ENCODE results near the gene RPS28. TPM values are rescaled to one million over a fixed set of nuclear protein-coding genes. Genes with fewer than 3 reads are reported as not detected.
A peak's percentile ranks its signal among the peaks of the same experiment; 100 is the strongest.
"Not testable (repeated sequence)": the region's sequence is repeated elsewhere in the genome, so short reads cannot be mapped to it uniquely, and the experiment has no call there.

Gene RPS28
- total RNA-seq = 1,000 to 10,000 TPM; 2,068 to 2,091 TPM

DNA sequence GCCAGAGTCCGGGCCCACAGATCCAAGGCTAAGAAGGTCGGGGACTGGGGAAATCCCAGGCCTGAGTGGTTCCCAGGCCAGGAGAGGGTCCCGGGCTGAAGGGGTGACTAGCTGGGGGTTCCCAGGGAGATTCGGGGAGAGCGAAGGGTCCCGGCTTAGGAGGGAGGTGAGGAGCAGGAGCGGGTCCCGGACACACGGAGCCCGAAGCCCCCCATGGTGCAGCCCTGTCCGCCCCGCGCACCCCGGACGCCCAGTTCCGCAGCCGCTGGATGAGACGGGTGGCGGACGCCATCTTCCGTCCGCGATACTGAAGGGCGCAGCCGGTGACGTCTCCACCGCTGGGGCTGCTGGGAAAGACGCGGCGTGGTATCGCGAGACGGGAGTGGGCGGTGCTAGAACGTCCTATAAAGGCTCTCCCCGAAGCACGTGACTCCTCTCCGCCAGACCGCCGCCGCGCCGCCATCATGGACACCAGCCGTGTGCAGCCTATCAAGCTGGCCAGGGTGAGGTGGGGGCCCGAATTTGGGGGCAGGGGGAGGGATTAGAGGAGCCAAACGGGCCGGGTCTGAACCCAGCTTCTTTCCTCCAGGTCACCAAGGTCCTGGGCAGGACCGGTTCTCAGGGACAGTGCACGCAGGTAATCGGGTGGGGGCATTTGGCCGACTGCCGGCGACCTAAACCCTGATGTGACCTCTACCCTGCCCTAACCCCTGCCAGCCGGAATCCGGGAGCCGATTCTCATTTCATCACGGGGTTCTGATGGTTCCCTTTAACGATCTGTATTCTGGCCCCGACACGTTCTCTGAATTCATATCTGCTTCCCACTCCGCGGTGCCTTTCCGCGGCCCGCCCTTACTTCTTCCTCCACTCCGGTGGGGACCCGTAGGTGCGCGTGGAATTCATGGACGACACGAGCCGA is at the start of gene RPS28, which contains the start of gene NDUFA7:
Gene RPS28 (plus strand): TSS at position 430 of the 919 bp plus-strand sequence. CDS start 35 bp downstream, at position 465.
Gene NDUFA7 (minus strand): TSS at position 309 of the 919 bp plus-strand sequence. CDS start 17 bp downstream, at position 292.
- Mint-ChIP-seq H3K4me1 (ENCODE audit: low read depth) (peaks cover 33% of the 10 kb centered on the region), H3K36me3 (peaks cover 33% of the 10 kb centered on the region), H3K27ac (peak within 1 kb of the TSS; percentile 91), H3K9me3 (no peaks in the 10 kb centered on the region), H3K27me3 (no peaks in the 10 kb centered on the region), H3K4me3 (peak within 1 kb of the TSS; percentile 99)
- DNase-seq = peak; percentile 99
- intact Hi-C loops (cut with micrococcal nuclease) = loop anchor here (1.0 kb wide), 3 partner anchors 13 to 378 kb away; partner anchors contain the start of genes CD320, RAB11B and TIMM44
- ChIA-PET CTCF (interaction anchor here (1.4 to 1.9 kb wide), 2 partner anchors 14 to 257 kb away, joined by 3 to 7 read pairs; no protein-coding TSS in a partner anchor), POLR2A (interaction anchor here (0.9 to 1.6 kb wide), 7 partner anchors 10 to 192 kb away, joined by 3 to 8 read pairs (median 3); partner anchors contain the start of genes HNRNPM and ZNF414)

DNA sequence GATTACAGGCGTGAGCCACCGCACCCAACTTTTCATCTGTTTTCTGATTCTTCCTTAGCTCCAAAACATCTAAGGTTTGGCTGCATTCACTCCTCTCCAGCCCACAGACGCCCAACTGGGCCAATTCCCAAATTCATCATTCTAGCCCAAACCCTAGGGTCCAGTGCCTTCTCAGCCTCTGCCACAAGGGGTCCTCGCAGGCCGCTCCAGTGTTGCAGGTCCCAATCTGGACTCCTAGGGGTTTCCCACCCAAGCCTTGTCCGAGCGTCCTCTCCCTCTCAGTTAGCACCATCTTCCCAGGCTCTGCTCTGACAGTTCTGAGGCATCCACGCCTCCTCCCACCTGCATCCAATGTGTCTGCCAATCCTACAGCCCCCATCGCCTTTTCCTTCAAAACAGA is 44.8 kb upstream of the RPS28 start:
- H3K36me3 Mint-ChIP-seq; H3K9me3 Mint-ChIP-seq; H3K4me3 Mint-ChIP-seq; DNase-seq; CTCF ChIA-PET; H3K27ac Mint-ChIP-seq; H3K27me3 Mint-ChIP-seq; H3K4me1 Mint-ChIP-seq (ENCODE audit: low read depth); intact Hi-C loops (cut with micrococcal nuclease); POLR2A ChIA-PET: not testable (repeated sequence)

DNA sequence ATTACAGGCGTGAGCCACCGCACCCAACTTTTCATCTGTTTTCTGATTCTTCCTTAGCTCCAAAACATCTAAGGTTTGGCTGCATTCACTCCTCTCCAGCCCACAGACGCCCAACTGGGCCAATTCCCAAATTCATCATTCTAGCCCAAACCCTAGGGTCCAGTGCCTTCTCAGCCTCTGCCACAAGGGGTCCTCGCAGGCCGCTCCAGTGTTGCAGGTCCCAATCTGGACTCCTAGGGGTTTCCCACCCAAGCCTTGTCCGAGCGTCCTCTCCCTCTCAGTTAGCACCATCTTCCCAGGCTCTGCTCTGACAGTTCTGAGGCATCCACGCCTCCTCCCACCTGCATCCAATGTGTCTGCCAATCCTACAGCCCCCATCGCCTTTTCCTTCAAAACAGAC is 30.0 kb upstream of the RPS28 start:
- H3K36me3 Mint-ChIP-seq; H3K27ac Mint-ChIP-seq; POLR2A ChIA-PET; H3K9me3 Mint-ChIP-seq; H3K4me3 Mint-ChIP-seq; H3K4me1 Mint-ChIP-seq (ENCODE audit: low read depth); CTCF ChIA-PET; H3K27me3 Mint-ChIP-seq; intact Hi-C loops (cut with micrococcal nuclease); DNase-seq: not testable (repeated sequence)

DNA sequence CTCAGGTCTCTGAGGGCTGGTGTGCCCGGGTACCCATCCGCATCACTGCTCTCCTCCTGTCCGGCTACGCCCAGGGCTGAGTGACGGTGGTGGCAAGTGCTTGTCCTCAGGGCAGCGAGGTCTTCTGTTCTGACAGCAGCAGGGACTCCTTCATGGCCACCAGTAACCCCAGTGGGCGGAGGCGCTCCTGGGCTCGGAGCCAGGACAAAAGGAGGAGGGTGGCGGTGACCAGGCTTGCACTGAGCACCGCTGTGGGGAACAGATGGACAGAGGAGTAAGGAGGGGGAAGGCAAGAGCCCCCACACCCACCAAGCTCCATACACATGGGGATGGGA is 19.0 kb upstream of the RPS28 start:
- ChIA-PET CTCF (interaction anchor here (0.7 kb wide), 1 partner anchor 144 kb away, joined by 3 read pairs; no protein-coding TSS in a partner anchor), POLR2A (no interaction called here)
- H3K36me3 Mint-ChIP-seq = peaks cover 4% of the 10 kb centered on the region
- H3K27ac Mint-ChIP-seq = no peak overlapping the region
- H3K27me3 Mint-ChIP-seq = no peaks in the 10 kb centered on the region
- peaks cover 15% of the 10 kb centered on the region for H3K4me1 Mint-ChIP-seq (ENCODE audit: low read depth)
- DNase-seq = no peak
- intact Hi-C loops (cut with micrococcal nuclease) = no loop called here
- no peak overlapping the region for H3K4me3 Mint-ChIP-seq
- no peaks in the 10 kb centered on the region for H3K9me3 Mint-ChIP-seq

DNA sequence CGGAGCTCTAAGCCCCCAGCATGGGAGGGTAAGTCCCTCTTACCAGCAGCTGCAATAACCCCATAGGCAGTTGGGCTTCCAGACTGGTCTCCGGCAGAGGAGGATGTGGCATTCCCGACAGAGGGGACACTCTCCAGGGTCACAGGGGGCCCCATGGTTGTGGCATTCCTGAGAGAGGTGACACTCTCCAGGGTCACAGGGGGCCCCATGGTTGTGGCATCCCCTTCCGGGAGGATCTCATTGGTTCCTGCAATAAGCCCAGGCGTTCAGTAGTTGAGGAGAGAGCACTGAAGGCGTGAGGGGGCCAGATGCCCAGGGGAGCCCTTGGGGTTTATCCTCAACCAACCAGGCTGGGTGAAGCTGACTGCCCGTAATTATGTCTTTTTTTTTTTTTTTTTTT is 18.6 kb upstream of the RPS28 start:
- Mint-ChIP-seq H3K27me3 (no peaks in the 10 kb centered on the region), H3K27ac (no peak overlapping the region), H3K9me3 (no peaks in the 10 kb centered on the region), H3K36me3 (peaks cover 5% of the 10 kb centered on the region), H3K4me1 (ENCODE audit: low read depth) (peaks cover 19% of the 10 kb centered on the region), H3K4me3 (no peak overlapping the region)
- intact Hi-C loops (cut with micrococcal nuclease) = no loop called here
- DNase-seq = no peak
- ChIA-PET CTCF (interaction anchor here (0.6 to 0.7 kb wide), 2 partner anchors 104 to 144 kb away, joined by 3 read pairs; no protein-coding TSS in a partner anchor), POLR2A (no interaction called here)

DNA sequence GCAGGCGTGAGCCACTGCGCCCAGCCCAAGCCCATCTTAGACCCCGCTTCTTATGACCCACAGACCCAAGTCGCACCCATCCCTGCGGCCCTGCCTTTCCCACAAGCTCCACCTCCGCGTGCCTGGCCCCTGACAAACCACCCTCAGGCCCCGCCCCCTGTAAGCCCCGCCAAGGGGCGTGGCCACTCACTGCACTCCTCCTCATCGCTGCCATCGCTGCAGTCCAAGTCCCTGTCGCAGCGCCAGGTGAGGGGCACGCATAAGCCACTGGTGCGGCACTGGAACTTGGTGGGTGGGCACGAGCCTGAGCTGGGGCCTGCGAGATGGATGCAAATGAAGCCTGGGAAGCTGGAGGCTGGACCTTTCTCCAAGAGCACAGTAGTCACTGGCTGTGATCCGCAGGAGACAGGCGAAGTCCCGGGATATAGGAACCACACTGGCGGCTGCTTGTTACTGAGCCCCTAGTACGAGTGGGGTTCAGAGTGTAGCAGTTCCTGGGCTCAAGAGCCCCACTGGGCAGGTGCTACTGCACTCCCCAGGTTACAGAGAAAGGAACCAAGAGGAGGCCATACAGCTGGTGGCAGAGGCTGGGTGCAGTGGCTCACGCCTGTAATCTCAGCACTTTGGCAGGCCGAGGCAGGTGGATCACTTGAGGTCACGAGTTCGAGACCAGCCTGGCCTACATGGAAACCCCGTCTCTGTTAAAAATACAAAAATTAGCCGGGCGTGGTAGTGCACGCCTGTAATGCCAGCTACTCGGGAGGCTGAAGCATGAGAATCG is 16.3 kb upstream of the RPS28 start:
- Mint-ChIP-seq H3K36me3 (peaks cover 6% of the 10 kb centered on the region), H3K9me3 (no peaks in the 10 kb centered on the region), H3K4me1 (ENCODE audit: low read depth) (peaks cover 31% of the 10 kb centered on the region), H3K4me3 (no peak overlapping the region), H3K27me3 (no peaks in the 10 kb centered on the region), H3K27ac (no peak overlapping the region)
- intact Hi-C loops (cut with micrococcal nuclease) = loop anchor here (5.0 kb wide), 1 partner anchor 1802 kb away; the partner anchor contains the start of gene PPAN
- CTCF ChIA-PET = no interaction called here
- DNase-seq = peak; percentile 34
- POLR2A ChIA-PET = no interaction called here

DNA sequence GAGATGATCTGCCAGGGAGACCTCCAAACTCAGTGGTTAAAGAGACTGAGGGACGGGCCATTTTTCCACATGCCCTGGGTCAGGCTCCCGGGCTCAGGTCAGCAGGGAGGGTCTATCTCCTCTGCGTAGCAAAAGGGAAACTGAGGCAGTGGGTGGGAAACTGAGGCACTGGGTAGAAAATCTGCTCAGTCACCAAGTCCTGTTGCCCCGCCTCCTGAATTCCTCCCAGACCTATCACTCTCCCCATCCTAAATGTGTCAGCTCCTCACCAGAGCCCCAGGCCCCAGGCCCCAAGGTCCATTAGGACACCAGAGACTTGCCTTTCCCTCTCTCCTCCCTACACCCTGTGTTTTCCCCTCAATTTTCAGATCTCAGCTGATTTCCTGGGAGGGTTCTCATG is 15.5 kb upstream of the RPS28 start:
- ChIA-PET POLR2A (no interaction called here), CTCF (interaction anchor here (1.5 kb wide), 1 partner anchor 37 kb away, joined by 4 read pairs; no protein-coding TSS in a partner anchor)
- Mint-ChIP-seq H3K27ac (peak overlapping the region; percentile 14), H3K4me1 (ENCODE audit: low read depth) (peaks cover 31% of the 10 kb centered on the region), H3K9me3 (no peaks in the 10 kb centered on the region), H3K27me3 (no peaks in the 10 kb centered on the region), H3K4me3 (no peak overlapping the region), H3K36me3 (peaks cover 7% of the 10 kb centered on the region)
- intact Hi-C loops (cut with micrococcal nuclease) = loop anchor here (5.0 kb wide), 1 partner anchor 1802 kb away; the partner anchor contains the start of gene PPAN
- DNase-seq = no peak

DNA sequence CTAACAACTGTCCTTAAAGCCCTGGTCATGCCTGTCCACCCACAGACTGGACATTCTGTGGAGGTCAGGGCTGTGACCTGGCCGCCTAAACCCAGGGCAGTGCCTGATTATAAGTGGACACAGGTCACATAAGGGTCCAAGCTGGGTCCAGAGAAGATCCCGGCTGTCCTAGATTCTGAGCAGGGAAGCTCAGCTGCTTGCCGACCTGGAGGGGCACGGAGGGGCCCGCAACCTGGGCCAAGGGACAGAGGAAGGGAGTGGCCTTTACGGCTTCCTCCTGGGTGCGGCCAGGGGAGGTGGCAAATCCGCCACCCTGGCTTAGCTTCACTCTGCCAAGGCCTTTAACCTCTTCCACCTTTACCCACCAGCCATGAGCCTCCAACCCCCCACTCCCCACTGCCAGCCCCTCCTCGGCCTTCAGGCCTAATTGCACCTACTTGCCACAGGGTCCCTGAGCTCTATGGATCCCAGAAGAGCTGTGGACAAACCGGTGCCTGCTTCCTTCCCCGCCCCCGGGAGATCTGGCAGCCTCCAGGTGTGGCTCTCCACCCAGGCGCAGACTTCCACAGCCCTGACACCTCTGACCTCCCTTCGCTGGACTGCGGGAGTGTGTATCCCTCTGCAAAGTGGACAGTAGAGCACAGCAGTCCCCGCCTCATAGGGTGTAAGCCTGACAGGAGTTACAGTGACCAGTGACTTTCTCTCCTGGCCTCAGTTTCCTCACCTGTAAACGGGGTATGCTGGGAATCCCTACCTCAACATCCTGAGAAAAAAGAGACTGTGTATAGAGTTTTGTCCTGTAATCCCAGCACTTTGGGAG is 14.9 kb upstream of the RPS28 start:
- no peaks in the 10 kb centered on the region for H3K9me3 Mint-ChIP-seq
- ChIA-PET POLR2A (interaction anchor here (1.0 kb wide), 1 partner anchor 28 kb away, joined by 3 read pairs; no protein-coding TSS in a partner anchor), CTCF (interaction anchor here (1.5 kb wide), 1 partner anchor 37 kb away, joined by 4 read pairs; no protein-coding TSS in a partner anchor)
- peak overlapping the region; percentile 92 for H3K27ac Mint-ChIP-seq
- H3K27me3 Mint-ChIP-seq = no peaks in the 10 kb centered on the region
- peaks cover 31% of the 10 kb centered on the region for H3K4me1 Mint-ChIP-seq (ENCODE audit: low read depth)
- no peak for DNase-seq
- peaks cover 9% of the 10 kb centered on the region for H3K36me3 Mint-ChIP-seq
- peak overlapping the region; percentile 96 for H3K4me3 Mint-ChIP-seq
- intact Hi-C loops (cut with micrococcal nuclease) = loop anchor here (5.0 kb wide), 1 partner anchor 1801 kb away; the partner anchor contains the start of gene PPAN

DNA sequence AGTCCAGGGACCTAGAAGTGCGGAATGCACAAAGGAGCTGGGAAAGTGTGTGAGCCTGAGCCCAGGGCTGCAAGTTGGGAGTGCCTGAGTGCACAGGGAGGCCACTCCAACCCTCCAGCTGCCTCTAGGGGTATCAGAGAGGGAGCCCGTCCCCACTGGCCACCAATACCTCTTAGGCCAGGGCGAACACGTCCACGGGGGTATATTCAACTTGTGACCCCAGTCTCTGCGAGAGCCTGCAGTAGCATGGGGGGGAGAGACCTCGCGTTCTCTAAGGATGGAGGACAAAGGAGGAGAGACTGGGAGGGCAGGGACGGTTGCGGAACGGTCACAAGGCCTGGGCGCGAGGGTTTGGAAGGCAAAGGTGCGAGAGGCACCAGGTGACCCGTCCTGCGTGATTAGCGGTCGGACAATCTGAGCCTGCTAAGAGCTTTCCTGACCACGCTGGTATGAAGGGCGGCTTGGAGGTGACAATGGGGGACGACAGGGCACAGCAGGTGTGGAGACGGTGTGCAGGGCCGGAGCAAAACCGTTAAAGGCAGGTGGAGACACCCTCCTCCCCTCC is 13.8 kb upstream of the RPS28 start:
- H3K4me3 Mint-ChIP-seq = peak overlapping the region; percentile 96
- H3K36me3 Mint-ChIP-seq = peaks cover 9% of the 10 kb centered on the region
- intact Hi-C loops (cut with micrococcal nuclease) = loop anchor here (5.0 kb wide), 1 partner anchor 1800 kb away; the partner anchor contains the start of gene PPAN
- H3K9me3 Mint-ChIP-seq = no peaks in the 10 kb centered on the region
- H3K27me3 Mint-ChIP-seq = no peaks in the 10 kb centered on the region
- H3K4me1 Mint-ChIP-seq (ENCODE audit: low read depth) = peaks cover 31% of the 10 kb centered on the region
- H3K27ac Mint-ChIP-seq = peak overlapping the region; percentile 92
- CTCF ChIA-PET = no interaction called here
- peak; percentile 8 for DNase-seq
- POLR2A ChIA-PET = interaction anchor here (1.0 kb wide), 1 partner anchor 27 kb away, joined by 3 read pairs; no protein-coding TSS in a partner anchor

DNA sequence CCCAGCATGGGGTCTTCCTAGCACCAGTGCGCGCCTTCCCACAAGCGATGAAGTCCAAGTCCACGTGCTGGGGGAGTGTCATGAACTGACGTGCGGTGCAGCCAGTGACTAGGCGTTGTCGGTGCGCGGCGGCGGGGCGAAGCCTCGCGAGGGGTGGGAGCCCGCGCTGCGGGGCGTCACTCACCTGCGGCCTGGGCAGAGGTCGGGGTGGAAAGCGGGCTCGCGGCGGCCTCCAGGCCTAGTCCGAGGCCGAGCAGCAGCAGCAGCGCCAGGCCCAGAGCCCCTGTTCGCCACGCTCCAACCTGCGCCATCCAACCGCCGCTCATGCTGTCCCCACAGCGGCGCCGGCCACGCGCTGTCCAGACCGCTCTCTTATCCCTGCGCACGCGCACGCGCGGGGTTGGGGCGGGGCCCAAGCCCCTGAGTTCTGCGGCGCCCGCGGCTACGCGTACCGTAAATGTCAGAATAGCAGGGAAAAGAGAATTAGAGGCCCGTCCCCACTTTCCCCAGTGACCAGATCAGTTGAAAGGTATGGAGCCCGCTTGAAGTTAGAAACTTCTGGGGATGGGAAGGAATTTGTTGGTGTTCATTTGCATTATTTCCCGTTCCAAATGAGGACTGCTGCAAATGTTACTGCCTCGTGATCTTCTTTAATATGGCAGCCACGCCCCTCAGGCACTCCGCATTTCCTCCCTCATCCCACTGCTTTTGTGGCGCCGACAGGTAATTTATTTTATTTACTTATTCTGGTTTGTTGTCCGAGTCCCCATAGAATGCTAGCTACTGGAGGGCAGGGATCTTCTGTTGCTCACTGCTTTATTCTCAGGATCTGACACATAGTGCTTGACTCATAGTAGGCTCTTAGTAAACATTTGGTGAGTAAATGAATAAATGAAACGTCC is 13.1 kb upstream of the RPS28 start, which contains the start of gene CD320:
Gene CD320 (minus strand): TSS at position 394 of the 902 bp plus-strand sequence. CDS start 68 bp downstream, at position 326.
- Mint-ChIP-seq H3K4me1 (ENCODE audit: low read depth) (peaks cover 31% of the 10 kb centered on the region), H3K9me3 (no peaks in the 10 kb centered on the region), H3K4me3 (peak within 1 kb of the TSS; percentile 96), H3K36me3 (peaks cover 9% of the 10 kb centered on the region), H3K27ac (peak within 1 kb of the TSS; percentile 92), H3K27me3 (no peaks in the 10 kb centered on the region)
- intact Hi-C loops (cut with micrococcal nuclease) = loop anchor here (1.0 to 5.0 kb wide), 3 partner anchors 13 to 1799 kb away; partner anchors contain the start of genes CERS4, NDUFA7, PPAN and RPS28
- DNase-seq = peak; percentile 90
- ChIA-PET CTCF (no interaction called here), POLR2A (no interaction called here)
